Lower lobe of right lung (tissue), 2 donors: ENCODE measurements around the gene CEBPG. TPM values are rescaled to one million over a fixed set of nuclear protein-coding genes. Genes with fewer than 3 reads are reported as not detected.

Experiments used
- ATAC-seq, 2 donors: fragments of 200-7000 bp; cut with Tn5 transposase; one replicate each; pipeline ENCODE4 v1.9.1; 2020 to 2022; ENCODE audit warnings: mild to moderate bottlenecking in 2 of 2, moderate library complexity in 2 of 2
- DNase-seq: peaks from one replicate; pipeline ENCODE4 v3.0.0-alpha.2; 2020
- H3K27ac ChIP-seq: fragments of 200-600 bp; one replicate; pipeline ENCODE4 v1.8.0; 2022
- H3K27me3 ChIP-seq: fragments of 200-600 bp; one replicate; pipeline ENCODE4 v1.8.0; 2022; ENCODE audit warnings: low read depth
- H3K36me3 ChIP-seq: fragments of 200-600 bp; one replicate; pipeline ENCODE4 v1.8.0; 2022; ENCODE audit warnings: mild to moderate bottlenecking
- H3K4me1 ChIP-seq: fragments of 200-600 bp; one replicate; pipeline ENCODE4 v1.8.0; 2022
- H3K4me3 ChIP-seq: fragments of 200-600 bp; one replicate; pipeline ENCODE4 v1.8.0; 2022; ENCODE audit warnings: mild to moderate bottlenecking
- H3K9me3 ChIP-seq: fragments of 200-600 bp; one replicate; pipeline ENCODE4 v1.8.0; 2022
- CTCF ChIP-seq: fragments of 200-600 bp; IDR thresholded peaks from one replicate; pipeline ENCODE4 v1.8.0; 2022; ENCODE audit warnings: antibody characterized with exemption, mild to moderate bottlenecking
- intact Hi-C: fragments of 100-400 bp; cut with DNase I; formaldehyde crosslinking; loops from one replicate; pipeline ENCODE4 v1.11.0; 2022
- total RNA-seq: library from RNA; stranded (reverse); fragmentation: NEBNext Ultra II Directional; extraction: Animal tissue kit (Norgen Biotek cat#: 25700); gene quantifications from one replicate; pipeline ENCODE4 v1.2.1, GENCODE V29; 2021
- donor health status: DM: no; HTN: yes; CAD: no; lungs with severe emphysema.

The CEBPG gene
- total RNA-seq, 1 donor from 2014 or later: 29.6 TPM

GRCh38 chr19:33390101-33390907, 16.8 kb downstream of the CEBPG start:
- H3K27ac ChIP-seq: peak overlapping the region; percentile 69
- intact Hi-C loops: no loop called here
- H3K27me3 ChIP-seq: no peaks in the 10 kb centered on the region
- no peaks in the 10 kb centered on the region for H3K9me3 ChIP-seq
- ATAC-seq (peak in 1 of 2 donors; percentile 1), DNase-seq (peak; percentile 62)
- no peak overlapping the region for H3K4me3 ChIP-seq
- H3K36me3 ChIP-seq: peaks cover 26% of the 10 kb centered on the region
- H3K4me1 ChIP-seq: peaks cover 69% of the 10 kb centered on the region
- no peak for TF ChIP-seq CTCF

GRCh38 chr19:33390908-33391630, 17.6 kb downstream of the CEBPG start:
- H3K4me1 ChIP-seq: peaks cover 76% of the 10 kb centered on the region
- intact Hi-C loops: no loop called here

GRCh38 chr19:33391631-33392249, 18.2 kb downstream of the CEBPG start:
- ATAC-seq (no peak), DNase-seq (no peak)
- H3K27ac ChIP-seq: no peak overlapping the region
- H3K36me3 ChIP-seq: peaks cover 13% of the 10 kb centered on the region
- no peaks in the 10 kb centered on the region for H3K9me3 ChIP-seq
- peaks cover 78% of the 10 kb centered on the region for H3K4me1 ChIP-seq
- no peaks in the 10 kb centered on the region for H3K27me3 ChIP-seq
- no peak for TF ChIP-seq CTCF
- no peak overlapping the region for H3K4me3 ChIP-seq
- intact Hi-C loops: no loop called here

More at GRCh38 chr19:33390908-33391630, 17.6 kb downstream of the CEBPG start:
- DNase-seq (no peak), ATAC-seq (no peak)
- Histone ChIP-seq H3K9me3 (no peaks in the 10 kb centered on the region), H3K4me3 (no peak overlapping the region), H3K27ac (peak overlapping the region; percentile 46), H3K36me3 (peaks cover 19% of the 10 kb centered on the region), H3K27me3 (no peaks in the 10 kb centered on the region)
- no peak for TF ChIP-seq CTCF

- no peak for ATAC-seq
- H3K27ac ChIP-seq: no peak overlapping the region
- TF ChIP-seq CTCF: no peak
- DNase-seq: peak; percentile 54
- H3K36me3 ChIP-seq: peaks cover 5% of the 10 kb centered on the region
- intact Hi-C loops: no loop called here
- H3K9me3 ChIP-seq: no peaks in the 10 kb centered on the region
- no peaks in the 10 kb centered on the region for H3K27me3 ChIP-seq
- H3K4me3 ChIP-seq: no peak overlapping the region
- H3K4me1 ChIP-seq: peaks cover 78% of the 10 kb centered on the region
These were observed 19.1 kb downstream of the CEBPG start for GRCh38 chr19:33392341-33393285.
